Activated T-helper 2 cell treated with anti-CD3 and anti-CD28 coated beads, Interferon-gamma antibody, Interleukin-2, Interleukin-4, amounts not matched to agents 10 μg/mL and 5 μg/mL and 100 μg/mL, durations not matched to agents 14 hours and 24 hours and 36 hours (primary cell): ENCODE results near the gene COPS7A. TPM values are rescaled to one million over a fixed set of nuclear protein-coding genes. Genes with fewer than 3 reads are reported as not detected.

Experiments
- DNase-seq: peaks from one replicate; pipeline ENCODE4 v3.0.0; 2021; ENCODE audit warnings: low spot score
- H3K27ac Mint-ChIP-seq: one replicate; pipeline ENCODE4 v1.8.0; 2021; ENCODE audit warnings: mixed read lengths
- H3K27me3 Mint-ChIP-seq: one replicate; pipeline ENCODE4 v1.8.0; 2021; ENCODE audit warnings: low read depth, mixed read lengths
- H3K36me3 Mint-ChIP-seq: one replicate; pipeline ENCODE4 v1.8.0; 2021; ENCODE audit warnings: low read depth, mixed read lengths
- H3K4me1 Mint-ChIP-seq: one replicate; pipeline ENCODE4 v1.8.0; 2021; ENCODE audit warnings: low read depth, mixed read lengths
- H3K4me3 Mint-ChIP-seq: one replicate; pipeline ENCODE4 v1.8.0; 2021; ENCODE audit warnings: low read depth, mild to moderate bottlenecking, moderate library complexity, mixed read lengths
- H3K9me3 Mint-ChIP-seq: one replicate; pipeline ENCODE4 v1.8.0; 2021; ENCODE audit warnings: mixed read lengths
- intact Hi-C: fragments of 100-400 bp; cut with micrococcal nuclease; formaldehyde crosslinking; loops from one replicate; pipeline ENCODE4 v1.15.1; 2023
- total RNA-seq: library from RNA; stranded (reverse); gene quantifications from 2 replicates; pipeline ENCODE4 v1.2.3, GENCODE V29; 2022

The COPS7A gene
- 33.0 and 35.6 TPM in 2 replicates for total RNA-seq

GRCh38 chr12:6723607-6724408, at the start of gene COPS7A:
Gene COPS7A (plus strand): TSS chr12:6724046. CDS start chr12:6724657, 611 bp downstream.
- DNase-seq: peak; percentile 98
- intact Hi-C loops: loop anchor here (1.0 to 5.0 kb wide), 6 partner anchors 29 to 119 kb away; partner anchors contain the start of genes ING4, LAG3, MLF2 and ZNF384
- peak within 1 kb of the TSS; percentile 98 for H3K27ac Mint-ChIP-seq
- peak within 1 kb of the TSS; percentile 99 for H3K4me3 Mint-ChIP-seq
- H3K4me1 Mint-ChIP-seq: peaks cover 17% of the 10 kb centered on the region
- H3K36me3 Mint-ChIP-seq: no peaks in the 10 kb centered on the region
- H3K27me3 Mint-ChIP-seq: no peaks in the 10 kb centered on the region
- H3K9me3 Mint-ChIP-seq: no peaks in the 10 kb centered on the region

GRCh38 chr12:6676962-6677361, 46.9 kb upstream of the COPS7A start:
- Mint-ChIP-seq H3K27ac (no peak overlapping the region), H3K9me3 (no peaks in the 10 kb centered on the region), H3K4me1 (peaks cover 2% of the 10 kb centered on the region), H3K27me3 (no peaks in the 10 kb centered on the region), H3K4me3 (no peak overlapping the region), H3K36me3 (peaks cover 74% of the 10 kb centered on the region)
- no peak for DNase-seq
- intact Hi-C loops: no loop called here

GRCh38 chr12:6684609-6685008, 39.2 kb upstream of the COPS7A start:
- Mint-ChIP-seq H3K27me3 (no peaks in the 10 kb centered on the region), H3K9me3 (no peaks in the 10 kb centered on the region), H3K4me3 (no peak overlapping the region), H3K27ac (no peak overlapping the region), H3K4me1 (peaks cover 37% of the 10 kb centered on the region), H3K36me3 (peaks cover 62% of the 10 kb centered on the region)
- DNase-seq: no peak
- intact Hi-C loops: loop anchor here (1.0 to 10.0 kb wide), 5 partner anchors 21 to 220 kb away; partner anchors contain the start of genes ING4 and NOP2

- no peak for DNase-seq
- intact Hi-C loops: loop anchor here (5.0 to 10.0 kb wide), 3 partner anchors 106 to 221 kb away; partner anchors contain the start of gene NOP2
These were observed 38.0 kb upstream of the COPS7A start for GRCh38 chr12:6685814-6686213.

GRCh38 chr12:6688543-6688998, 35.3 kb upstream of the COPS7A start:
- H3K4me3 Mint-ChIP-seq: peak overlapping the region; percentile 96
- H3K27me3 Mint-ChIP-seq: no peaks in the 10 kb centered on the region
- intact Hi-C loops: loop anchor here (2.0 to 10.0 kb wide), 5 partner anchors 64 to 224 kb away; partner anchors contain the start of genes CHD4, MLF2 and NOP2
- peak; percentile 39 for DNase-seq
- H3K27ac Mint-ChIP-seq: peak overlapping the region; percentile 92
- H3K4me1 Mint-ChIP-seq: peaks cover 35% of the 10 kb centered on the region
- H3K36me3 Mint-ChIP-seq: peaks cover 43% of the 10 kb centered on the region
- no peaks in the 10 kb centered on the region for H3K9me3 Mint-ChIP-seq

More at GRCh38 chr12:6685814-6686213, 38.0 kb upstream of the COPS7A start:
- Mint-ChIP-seq H3K4me3 (no peak overlapping the region), H3K27ac (no peak overlapping the region), H3K36me3 (peaks cover 57% of the 10 kb centered on the region), H3K27me3 (no peaks in the 10 kb centered on the region), H3K9me3 (no peaks in the 10 kb centered on the region), H3K4me1 (peaks cover 40% of the 10 kb centered on the region)

GRCh38 chr12:6688999-6689882, 34.6 kb upstream of the COPS7A start, which contains the start of gene ZNF384:
Gene ZNF384 (minus strand): TSS chr12:6689375. CDS start chr12:6679520, 9,855 bp downstream.
- peak; percentile 95 for DNase-seq
- no peaks in the 10 kb centered on the region for H3K9me3 Mint-ChIP-seq
- intact Hi-C loops: loop anchor here (1.0 to 10.0 kb wide), 8 partner anchors 26 to 224 kb away; partner anchors contain the start of genes CHD4, COPS7A, ING4 and MLF2
- H3K27me3 Mint-ChIP-seq: no peaks in the 10 kb centered on the region
- peak within 1 kb of the TSS; percentile 92 for H3K27ac Mint-ChIP-seq
- H3K4me3 Mint-ChIP-seq: peak within 1 kb of the TSS; percentile 96
- peaks cover 35% of the 10 kb centered on the region for H3K4me1 Mint-ChIP-seq
- H3K36me3 Mint-ChIP-seq: peaks cover 38% of the 10 kb centered on the region

- H3K4me1 Mint-ChIP-seq: peaks cover 23% of the 10 kb centered on the region
- no peaks in the 10 kb centered on the region for H3K27me3 Mint-ChIP-seq
- no peak overlapping the region for H3K4me3 Mint-ChIP-seq
- H3K27ac Mint-ChIP-seq: no peak overlapping the region
- intact Hi-C loops: no loop called here
- no peaks in the 10 kb centered on the region for H3K9me3 Mint-ChIP-seq
- peaks cover 22% of the 10 kb centered on the region for H3K36me3 Mint-ChIP-seq
- DNase-seq: no peak
These were observed 32.4 kb upstream of the COPS7A start for GRCh38 chr12:6691473-6691872.

GRCh38 chr12:6692888-6693287, 31.0 kb upstream of the COPS7A start:
- H3K4me3 Mint-ChIP-seq: no peak overlapping the region
- peaks cover 9% of the 10 kb centered on the region for H3K4me1 Mint-ChIP-seq
- intact Hi-C loops: no loop called here
- H3K27ac Mint-ChIP-seq: no peak overlapping the region
- H3K9me3 Mint-ChIP-seq: no peaks in the 10 kb centered on the region
- H3K27me3 Mint-ChIP-seq: peaks cover under 1% of the 10 kb centered on the region
- H3K36me3 Mint-ChIP-seq: peaks cover 8% of the 10 kb centered on the region
- DNase-seq: no peak

- no peaks in the 10 kb centered on the region for H3K36me3 Mint-ChIP-seq
- H3K4me3 Mint-ChIP-seq: no peak overlapping the region
- DNase-seq: no peak
- intact Hi-C loops: no loop called here
- H3K4me1 Mint-ChIP-seq: peaks cover 5% of the 10 kb centered on the region
- H3K27ac Mint-ChIP-seq: no peak overlapping the region
- H3K27me3 Mint-ChIP-seq: peaks cover 10% of the 10 kb centered on the region
- H3K9me3 Mint-ChIP-seq: no peaks in the 10 kb centered on the region
These were observed 30.0 kb upstream of the COPS7A start for GRCh38 chr12:6693832-6694355.

GRCh38 chr12:6694701-6695100, 29.1 kb upstream of the COPS7A start:
- Mint-ChIP-seq H3K27ac (no peak overlapping the region), H3K9me3 (no peaks in the 10 kb centered on the region), H3K4me1 (peaks cover 10% of the 10 kb centered on the region), H3K4me3 (no peak overlapping the region), H3K27me3 (peaks cover 18% of the 10 kb centered on the region), H3K36me3 (no peaks in the 10 kb centered on the region)
- intact Hi-C loops: no loop called here
- DNase-seq: no peak

GRCh38 chr12:6695313-6696045, 28.4 kb upstream of the COPS7A start:
- Mint-ChIP-seq H3K36me3 (no peaks in the 10 kb centered on the region), H3K9me3 (no peaks in the 10 kb centered on the region), H3K4me1 (peaks cover 7% of the 10 kb centered on the region), H3K4me3 (no peak overlapping the region), H3K27ac (no peak overlapping the region), H3K27me3 (peaks cover 19% of the 10 kb centered on the region)
- no peak for DNase-seq
- intact Hi-C loops: no loop called here
